Stromal cell of bone marrow (primary cell): ENCODE measurements around the gene PRKAG2.

ENCODE experiments used
- DNase-seq: peaks from one replicate; pipeline ENCODE4 v3.0.0-alpha.2; 2012; ENCODE audit warnings: low read depth

Gene PRKAG2

GRCh38 chr7:151866028-151866427 lies 10.9 kb downstream of the PRKAG2 start:
- DNase-seq, result no peak

DNA sequence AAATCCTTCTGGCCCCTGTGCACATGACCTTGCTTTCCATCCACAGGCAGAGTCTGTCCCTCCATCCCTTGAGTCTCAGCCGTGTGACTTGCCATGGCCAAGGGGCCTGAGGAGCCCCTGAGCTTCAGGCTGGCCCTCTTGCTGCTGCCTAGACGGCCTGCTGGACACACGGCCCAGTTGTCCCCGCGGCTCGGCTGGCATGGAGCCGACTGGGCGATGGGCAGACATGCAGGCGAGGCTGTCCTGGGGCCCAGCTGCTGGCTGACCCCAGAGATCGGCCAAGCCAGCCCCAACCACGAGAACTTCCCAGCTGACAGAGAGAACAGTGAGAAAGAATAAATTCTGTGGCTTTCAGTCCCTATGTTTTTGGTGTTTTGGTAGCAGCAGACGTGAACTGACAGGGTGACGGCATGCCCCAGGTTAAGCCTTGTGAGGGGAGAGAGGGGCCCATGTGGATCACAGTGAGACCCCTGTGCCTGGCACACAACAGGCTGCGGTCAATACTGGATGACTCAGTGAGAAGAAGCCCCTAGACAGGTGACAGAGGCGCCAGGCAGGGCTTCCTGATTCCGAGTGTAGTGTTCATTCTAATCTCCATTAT lies 11.7 kb downstream of the PRKAG2 start:
- DNase-seq, result no peak

DNA sequence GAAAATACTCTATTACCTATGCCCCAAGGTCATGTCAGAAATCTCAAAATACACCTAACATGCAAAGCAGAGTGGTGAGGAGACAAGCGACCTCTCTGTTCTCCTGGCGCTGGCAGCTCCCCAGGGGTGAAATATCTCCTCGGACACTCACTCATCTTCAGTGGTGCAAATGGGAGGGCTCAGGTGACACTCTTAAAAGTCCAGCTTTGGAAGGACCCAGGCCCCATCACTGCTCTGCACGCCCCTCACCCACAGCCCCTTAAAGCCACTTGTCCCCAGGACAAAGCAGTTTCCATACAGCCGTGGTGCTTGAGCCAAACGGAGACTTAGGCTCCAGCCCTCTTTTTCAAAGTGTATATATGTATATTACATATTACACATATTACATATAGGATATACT lies 12.4 kb downstream of the PRKAG2 start:
- DNase-seq, result no peak

DNA sequence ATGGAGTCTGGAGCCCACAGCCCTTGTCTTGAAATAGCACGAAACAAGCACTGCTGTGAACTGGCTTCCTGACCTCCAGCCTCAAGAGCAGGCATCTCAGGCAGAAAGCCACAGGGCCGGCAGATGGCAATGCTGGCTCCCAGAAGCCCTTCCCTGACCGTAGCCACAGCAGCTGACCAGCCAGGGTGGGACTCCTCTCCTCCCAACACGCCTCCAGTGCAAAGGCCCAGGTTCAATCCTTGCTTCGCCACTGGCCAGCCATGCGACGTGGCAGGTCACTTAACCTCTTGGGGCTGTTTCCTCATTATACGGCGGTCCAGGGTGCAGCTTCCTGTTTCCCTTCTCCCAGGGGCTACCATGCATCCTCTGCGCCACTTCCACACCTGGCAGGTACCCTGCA lies 12.8 kb downstream of the PRKAG2 start:
- DNase-seq, result no peak

- no peak for DNase-seq
These were observed 13.4 kb downstream of the PRKAG2 start for GRCh38 chr7:151863386-151864079.

GRCh38 chr7:151862606-151863381 lies 14.1 kb downstream of the PRKAG2 start:
- DNase-seq, result no peak

GRCh38 chr7:151861881-151862280 lies 15.0 kb downstream of the PRKAG2 start:
- no peak for DNase-seq

GRCh38 chr7:151860771-151861170 lies 16.1 kb downstream of the PRKAG2 start:
- no peak for DNase-seq

DNA sequence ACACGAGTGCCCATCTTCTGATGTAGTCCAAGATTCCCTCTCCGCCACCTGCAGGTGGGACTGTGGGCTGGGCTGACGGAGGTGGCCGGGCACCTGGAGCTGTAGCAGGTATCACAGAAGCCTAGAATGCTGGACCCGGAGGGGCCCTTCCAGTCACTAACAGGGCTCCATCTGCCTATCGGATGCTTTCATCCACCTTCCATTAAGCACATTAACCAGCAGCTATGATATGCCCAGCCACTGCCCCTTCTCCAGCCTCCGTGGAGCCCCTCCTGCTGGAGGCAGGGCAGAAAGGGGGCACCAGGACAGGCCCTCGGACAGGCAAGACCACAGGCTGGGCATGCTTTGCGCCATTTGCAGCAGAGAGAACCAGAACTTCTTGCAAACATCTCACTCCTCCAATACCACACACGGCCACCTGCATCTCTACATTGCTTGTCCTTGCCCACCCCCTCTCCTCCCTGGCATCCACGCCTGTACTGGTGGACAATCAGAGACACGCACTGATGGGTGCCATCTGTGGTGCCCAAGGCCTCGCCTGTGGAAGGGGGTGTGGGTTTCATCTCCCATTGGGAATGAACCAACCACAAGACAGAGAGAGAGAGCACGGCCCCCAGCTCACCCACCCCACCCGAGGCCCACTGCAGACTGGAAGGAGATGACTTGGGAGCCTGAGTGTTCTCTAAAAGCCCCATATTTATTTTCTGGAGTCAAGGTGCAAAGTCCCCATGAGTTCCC lies 16.8 kb downstream of the PRKAG2 start:
- no peak for DNase-seq

- DNase-seq, result no peak
These were observed 17.6 kb downstream of the PRKAG2 start for GRCh38 chr7:151859111-151859947.

- DNase-seq, result no peak
These were observed 18.5 kb downstream of the PRKAG2 start for GRCh38 chr7:151858456-151858855.

- no peak for DNase-seq
These were observed 19.0 kb downstream of the PRKAG2 start for GRCh38 chr7:151857866-151858450.

DNA sequence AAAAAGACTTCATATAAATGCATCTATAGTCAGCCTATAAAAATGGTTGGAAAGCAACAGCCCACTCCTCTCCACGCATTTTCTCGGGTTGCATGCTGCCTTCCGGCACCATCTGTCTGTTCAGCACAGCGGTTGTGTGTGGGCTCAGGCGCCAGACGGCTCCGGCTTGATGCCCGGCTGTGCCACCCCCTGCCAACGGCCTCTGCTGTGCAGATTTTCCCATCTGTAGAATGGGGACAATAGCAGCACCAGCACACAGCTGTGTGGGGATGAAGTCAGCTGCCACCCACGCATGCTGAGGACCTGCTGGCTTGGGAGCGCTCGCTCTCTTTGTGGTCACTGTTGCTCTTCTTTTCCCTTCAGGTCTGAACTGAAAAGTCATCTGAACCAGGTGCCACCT lies 19.5 kb downstream of the PRKAG2 start:
- no peak for DNase-seq

DNA sequence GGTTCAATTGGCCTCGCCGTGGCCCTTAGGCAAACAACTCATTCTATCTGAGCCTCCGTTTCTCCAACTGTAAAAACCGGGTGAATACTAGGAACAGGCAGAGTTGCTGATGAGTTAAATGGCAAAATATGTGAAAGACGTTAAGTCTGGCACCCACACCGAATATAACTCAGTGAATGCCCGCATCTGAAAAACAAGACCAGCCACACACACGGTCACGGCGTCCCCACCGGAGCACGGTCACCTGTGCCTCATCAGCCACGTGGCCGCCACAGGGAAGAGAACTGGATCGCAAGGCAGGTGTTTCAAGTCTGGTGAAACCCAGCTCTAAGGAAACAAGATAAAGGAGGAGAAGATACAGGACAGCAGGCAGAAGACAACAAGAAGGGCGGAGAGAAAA lies 20.4 kb downstream of the PRKAG2 start:
- no peak for DNase-seq

GRCh38 chr7:151856098-151856497 lies 20.8 kb downstream of the PRKAG2 start:
- DNase-seq, result no peak

DNA sequence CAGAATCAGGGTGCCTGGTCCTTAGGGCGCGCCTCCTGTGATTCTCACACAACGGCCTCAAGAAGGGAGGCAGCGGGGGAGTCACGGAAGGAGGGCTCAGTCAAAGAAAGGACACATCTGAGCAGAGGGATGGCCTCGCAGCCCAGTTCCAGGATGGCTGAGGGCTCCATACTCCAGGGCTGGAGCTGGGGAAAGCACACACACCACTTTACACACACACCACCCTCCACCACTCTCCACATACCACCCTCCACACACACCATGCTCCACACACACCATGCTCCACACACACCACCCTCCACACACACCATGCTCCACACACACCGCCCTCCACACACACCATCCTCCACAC lies 22.2 kb downstream of the PRKAG2 start:
- DNase-seq, result no peak

DNA sequence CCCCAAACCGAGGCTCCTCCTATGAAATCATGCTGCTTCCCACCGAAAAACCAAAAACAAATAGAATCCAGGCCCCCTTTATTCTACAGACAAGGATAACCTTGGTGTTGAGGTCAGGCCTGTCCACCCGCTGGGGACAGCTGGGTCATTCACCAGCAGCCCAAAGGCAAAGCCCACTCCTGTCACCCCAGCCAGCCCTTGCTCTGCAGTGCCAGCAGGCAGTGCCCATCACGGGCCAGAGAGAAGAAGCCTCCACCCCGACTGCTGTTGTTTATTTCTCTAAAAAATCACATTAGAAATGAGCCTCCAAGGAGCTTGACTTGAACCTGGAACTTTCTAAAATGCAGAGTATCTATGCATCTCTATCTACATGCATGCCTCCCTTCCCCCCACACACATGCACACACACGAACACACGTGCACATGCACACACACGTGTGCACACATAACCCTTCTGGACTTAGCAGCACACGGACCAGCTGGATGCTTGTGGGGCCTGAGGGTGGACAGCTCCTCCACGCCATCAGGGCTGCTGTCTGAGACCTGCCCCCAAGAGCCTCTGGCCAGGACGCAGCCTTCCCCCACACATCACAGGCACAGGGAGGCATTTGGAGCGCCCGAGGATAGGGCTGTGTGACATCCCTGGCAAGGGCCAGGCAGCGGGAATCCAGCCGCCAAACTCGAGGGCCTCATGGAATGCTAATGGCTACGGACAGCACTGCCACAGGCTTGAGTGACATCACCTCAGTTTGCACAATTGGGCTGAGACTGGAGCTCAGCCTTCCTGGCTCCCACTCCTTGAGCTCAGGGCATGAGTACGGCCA lies 22.8 kb downstream of the PRKAG2 start:
- DNase-seq, result no peak

DNA sequence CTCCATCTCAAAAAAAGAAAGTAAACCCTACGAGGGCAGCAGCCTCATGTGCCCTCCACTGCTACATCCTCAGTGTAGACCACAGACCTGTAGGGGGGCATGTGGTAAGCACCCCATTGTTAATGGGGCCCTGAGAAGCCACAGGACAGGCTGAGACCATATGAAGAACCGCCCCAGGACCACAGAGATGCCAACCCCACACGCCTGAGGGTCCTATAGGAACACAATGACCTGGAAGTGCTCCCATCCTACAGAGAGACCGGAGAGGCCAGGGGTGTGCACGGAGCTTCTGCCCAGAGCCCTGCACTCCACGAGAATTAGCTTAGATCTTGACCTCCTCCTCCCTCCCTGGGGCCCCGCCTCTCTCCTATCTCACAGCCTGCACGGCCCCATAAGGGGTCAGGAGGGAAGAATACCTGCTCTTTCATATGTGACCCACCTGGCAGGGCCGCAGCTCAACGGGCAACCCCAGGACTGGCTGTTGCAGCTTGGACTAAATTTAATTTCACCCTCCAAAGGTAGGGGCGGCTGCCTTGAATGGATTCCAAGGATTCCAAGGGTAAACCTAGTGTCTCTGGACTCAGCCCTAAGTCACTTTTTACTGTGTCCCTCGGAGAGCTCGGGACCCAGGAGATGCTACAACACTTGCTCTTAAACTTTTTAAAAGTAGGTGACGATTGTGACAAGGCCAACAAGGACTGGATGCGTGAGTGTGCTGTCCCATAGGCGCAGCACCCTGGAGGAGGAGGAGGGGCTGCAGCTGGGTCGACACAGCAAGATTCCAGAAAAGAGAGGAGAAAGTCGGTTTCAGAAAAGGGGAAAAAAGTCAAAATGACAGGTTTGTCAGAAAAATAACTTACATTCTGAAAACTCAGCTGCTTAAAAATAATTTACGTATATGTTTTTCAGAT lies 24.2 kb downstream of the PRKAG2 start:
- no peak for DNase-seq

DNA sequence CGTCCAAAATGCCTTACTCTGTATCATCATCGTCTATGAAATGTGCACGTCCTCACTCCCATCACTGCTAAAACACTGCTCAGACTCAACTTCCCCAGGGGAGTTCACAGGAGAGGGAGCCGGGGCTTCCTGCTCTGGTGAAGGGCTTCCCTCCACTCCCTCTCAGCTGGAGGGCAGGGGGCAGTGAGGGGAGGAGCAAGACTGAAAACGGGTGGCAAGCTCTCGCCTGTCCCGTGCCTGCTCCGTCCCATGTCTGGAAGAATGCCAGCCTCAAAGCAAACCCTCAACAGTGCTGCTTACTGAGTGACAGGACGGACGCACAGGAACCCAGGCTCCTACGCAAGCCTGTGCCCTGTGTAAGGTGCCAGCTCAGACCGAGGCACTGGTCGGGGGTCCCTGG lies 25.1 kb downstream of the PRKAG2 start:
- no peak for DNase-seq
